GM19240 (cell line): ENCODE measurements around the gene PROX2.

Experiments used
- DNase-seq: peaks from one replicate; pipeline ENCODE4 v3.0.0; 2011; ENCODE audit warnings: low spot score; ENCODE audit not compliant: insufficient read length

PROX2 gene, protein sequence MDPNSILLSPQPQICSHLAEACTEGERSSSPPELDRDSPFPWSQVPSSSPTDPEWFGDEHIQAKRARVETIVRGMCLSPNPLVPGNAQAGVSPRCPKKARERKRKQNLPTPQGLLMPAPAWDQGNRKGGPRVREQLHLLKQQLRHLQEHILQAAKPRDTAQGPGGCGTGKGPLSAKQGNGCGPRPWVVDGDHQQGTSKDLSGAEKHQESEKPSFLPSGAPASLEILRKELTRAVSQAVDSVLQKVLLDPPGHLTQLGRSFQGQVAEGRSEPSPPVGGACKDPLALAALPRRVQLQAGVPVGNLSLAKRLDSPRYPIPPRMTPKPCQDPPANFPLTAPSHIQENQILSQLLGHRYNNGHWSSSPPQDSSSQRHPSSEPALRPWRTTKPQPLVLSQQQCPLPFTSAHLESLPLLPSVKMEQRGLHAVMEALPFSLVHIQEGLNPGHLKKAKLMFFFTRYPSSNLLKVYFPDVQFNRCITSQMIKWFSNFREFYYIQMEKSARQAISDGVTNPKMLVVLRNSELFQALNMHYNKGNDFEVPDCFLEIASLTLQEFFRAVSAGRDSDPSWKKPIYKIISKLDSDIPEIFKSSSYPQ

DNA sequence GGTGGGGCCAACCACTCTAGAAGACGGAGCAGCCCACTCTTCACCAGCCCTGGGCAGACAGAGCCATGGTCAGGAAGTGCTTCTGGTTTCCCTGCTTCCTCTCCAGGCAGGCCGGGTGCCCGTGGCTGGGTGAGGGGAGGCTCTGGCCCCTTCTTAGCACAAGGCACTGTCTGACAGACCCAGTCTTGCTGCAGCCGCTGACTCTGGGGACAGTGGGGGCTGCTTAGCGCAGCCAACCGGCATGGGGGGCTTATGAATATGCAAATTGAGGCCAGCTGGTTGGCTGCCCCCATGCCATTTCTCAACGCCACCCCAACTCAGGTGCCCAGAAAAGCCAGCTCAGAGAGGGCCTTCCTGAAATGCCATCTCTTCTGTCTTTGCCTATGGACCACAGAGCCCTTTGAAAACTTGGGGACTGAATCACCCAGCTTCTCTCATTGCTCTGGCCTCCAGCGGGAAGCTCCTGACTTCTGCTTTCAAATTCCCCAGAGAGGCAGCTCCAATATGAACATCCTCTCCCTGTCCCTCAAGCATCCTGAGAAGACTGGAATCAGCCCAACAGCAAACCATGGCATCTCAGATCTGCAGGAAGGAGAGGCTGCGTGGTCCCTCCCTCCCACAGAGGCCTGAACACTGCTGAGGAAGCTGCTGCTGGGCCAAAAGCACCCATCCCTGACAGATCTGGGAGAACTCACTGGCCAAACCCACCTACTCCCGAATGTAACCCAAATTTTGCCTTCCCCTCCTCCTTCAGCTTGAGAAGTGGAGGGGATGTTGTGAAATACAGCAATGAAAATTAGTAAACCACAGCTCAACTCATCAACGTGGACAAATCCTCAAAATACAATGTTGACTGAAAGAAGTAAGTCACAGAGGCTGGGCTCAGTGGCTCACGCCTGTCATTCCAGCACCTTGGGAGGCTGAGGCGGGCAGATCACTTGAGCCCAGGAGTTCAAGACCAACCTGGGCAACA is at the start of gene PROX2:
Gene PROX2, minus strand, starts transcription at position 205 of the 973 bp plus-strand sequence. CDS start 12,311 bp downstream, outside the sequence.
- no peak for DNase-seq

DNA sequence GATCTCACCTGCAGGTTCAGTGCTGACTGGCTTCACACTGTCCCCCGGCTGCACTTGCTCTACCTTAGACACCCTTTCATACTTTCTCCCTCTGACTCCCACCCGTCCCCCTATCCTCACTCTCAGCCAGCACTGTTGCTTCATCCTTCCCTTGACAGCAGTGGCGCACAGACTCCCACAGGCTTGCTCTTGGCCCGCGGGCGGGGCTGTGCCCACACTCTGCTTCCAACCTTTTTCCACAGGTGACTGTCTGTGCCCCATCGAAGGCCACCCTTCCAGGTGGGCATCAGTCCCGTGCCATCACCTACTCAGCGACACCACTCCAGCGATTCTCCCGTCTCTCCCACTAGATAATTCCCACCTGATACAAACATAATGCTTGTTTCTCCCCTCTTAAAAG is 48.1 kb upstream of the PROX2 start:
- DNase-seq = no peak

DNA sequence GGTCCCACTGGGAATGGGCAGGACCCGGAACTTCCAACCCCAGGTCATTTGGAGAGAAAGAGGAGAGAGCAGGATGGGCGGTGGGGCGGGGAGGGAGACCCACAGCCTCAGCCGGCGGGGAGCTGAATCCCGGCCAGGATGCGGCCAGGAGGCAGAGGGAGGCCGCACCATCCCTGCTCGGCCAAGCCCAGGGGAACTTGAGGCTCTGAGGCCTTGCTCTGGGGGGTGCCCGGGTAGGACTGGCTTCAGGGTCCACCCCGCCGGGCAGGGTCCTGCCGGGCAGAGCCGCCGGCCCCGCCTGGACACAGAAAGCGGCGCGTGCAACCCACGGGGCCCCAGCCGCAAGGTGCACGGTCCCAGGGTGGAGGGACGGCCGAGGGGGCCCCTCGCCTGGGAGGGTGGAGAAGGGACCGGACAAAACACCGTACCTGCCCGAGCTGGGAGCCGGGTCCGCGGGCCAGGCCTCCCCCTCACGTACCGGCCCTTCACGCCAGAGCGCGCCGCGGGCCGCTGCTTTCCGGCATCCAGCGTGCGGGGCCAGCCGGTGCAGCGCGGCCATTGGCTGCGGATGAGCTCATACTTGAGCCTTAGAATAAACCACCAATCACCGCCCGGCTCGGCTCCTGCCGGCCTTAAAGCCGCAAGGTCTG is 46.9 kb upstream of the PROX2 start, which contains the start of gene RPS6KL1:
Gene RPS6KL1, minus strand, starts transcription at position 509 of the 650 bp plus-strand sequence. CDS start 1,719 bp downstream, outside the sequence.
- DNase-seq = peak; percentile 94

DNA sequence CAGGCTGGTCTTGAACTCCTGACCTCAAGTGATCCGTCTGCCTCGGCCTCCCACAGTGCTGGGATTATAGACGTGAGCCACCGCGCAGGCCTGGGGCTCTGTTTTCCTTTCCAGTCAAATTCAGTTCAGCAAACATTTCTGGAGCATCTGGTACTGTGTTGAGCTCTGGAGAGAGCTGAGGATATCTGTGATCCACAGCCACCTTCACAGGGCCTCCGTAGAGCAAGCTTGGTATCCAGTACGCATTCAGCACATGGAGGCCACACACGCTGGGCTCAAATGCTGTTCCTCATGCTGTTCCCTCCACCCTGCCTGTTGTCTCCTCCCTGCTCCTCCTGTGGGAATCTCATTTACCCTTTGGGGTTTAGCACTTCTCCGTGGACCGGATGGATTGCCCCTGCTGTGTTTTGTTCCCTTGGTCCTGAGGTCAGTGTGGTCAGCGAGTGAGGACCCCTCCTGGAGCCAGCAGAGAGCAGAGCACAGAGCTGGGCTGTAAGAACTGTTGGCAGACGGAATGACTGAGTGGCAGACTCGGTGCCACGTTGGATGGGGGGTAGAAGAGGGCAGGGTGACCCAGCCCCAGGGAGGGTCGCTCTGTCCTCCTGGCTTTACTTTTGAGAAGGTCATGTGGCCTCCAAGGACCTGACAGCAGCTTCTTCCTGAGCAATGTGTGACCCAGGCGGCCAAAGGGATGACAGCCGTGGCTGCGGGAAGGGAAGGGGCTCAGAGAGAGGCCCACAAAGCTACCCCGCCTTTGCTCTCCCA is 46.2 kb upstream of the PROX2 start:
- no peak for DNase-seq

DNA sequence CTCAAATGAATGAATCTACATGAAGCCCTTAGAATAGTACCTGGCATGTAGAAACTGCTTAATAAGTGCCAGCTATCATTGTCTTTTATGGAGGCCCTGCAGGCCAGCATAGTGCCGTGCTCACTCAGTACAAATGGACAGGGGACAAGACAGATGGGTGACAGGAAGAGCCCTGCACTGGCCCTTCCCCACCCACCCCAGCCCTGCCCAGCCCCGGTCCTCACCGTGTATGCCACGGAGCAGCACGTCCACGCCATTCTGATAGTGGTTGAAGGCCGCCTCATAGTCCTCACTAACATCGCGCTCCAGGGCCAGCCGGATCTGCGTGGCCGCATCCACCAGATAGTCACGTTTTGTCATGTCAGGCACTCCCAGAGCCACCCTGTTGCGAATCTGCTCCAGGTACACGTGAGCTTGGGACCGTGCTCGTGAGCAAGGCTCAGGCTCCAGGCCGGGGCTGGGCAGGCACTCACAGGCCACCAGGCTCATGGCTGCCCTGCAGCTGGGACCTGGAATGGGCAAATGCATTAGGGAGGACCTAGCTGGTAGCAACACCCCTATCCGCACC is 45.2 kb upstream of the PROX2 start:
- no peak for DNase-seq

DNA sequence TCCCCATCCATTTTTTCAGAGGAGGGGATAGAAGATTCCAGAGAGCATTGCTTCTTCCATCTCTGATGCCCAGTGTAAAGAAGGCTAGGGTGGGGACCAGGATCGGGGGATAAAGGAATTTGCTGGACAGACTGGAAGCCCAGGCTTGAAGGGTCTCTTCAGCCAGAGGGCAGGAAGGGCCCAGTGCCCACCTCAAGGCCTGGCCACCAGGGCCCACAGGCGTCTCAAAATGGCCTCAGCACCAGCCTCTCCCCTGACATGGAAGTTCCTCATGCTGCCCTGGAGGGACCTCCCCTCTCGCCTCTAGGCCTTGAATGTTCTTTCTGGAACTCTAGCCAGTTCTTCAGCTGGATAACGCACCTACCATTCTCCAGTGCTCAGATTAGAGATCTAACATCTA is 44.3 kb upstream of the PROX2 start:
- DNase-seq = no peak

DNA sequence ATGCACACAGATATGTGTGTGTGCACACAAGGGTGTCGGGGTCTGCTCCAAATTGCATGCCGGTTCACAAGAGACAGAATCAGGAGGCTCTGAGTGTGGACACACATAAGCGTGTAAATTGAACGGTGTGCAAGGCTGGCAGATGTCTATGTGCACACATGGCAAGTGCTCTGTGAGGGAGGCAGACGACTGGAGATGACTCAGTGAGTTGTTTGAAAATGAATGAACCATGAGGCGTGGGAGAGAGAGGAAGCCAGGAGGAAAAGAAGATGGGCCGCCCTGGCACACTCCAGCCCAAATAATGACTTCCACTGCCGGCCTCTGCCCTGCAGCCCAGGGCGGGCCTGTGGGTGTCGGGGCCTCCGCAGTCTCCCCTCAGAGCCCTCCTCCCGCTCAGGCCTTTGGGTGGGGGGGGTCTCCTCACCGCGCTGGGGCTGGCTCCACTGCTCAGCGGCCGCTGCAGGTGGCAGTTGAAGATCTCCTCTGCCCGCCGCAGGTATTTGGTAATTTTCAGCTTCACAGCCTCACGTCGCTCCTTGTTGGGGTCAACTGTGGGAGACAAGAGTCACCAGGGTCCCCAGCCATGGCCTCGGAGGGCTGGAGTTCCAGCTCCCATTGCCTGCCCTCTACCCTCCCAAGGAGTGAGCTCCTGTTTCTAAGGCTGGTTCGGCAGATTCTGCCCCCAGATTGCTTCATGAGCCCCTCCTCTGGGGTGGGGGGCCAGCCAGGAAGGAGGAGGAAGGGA is 43.6 kb upstream of the PROX2 start:
- DNase-seq = no peak

DNA sequence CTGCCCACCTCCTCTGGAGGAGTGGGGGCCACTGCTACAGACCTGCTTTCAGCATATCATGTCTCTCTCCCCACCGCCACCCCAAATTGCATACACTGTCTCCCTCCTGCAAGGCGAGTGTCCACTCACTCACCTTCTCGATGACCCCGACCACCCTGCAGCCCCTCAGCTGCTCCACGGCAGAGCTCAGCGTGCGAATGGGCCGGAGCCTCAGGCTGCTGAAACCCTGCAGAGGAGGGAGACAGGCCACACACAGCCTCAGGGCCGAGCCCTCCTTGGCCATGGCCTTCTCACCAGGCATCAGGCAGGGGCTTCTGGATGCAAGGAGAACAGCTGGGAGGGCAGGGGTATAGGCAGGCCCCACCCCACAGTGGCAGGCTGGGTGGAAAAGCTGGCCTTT is 42.4 kb upstream of the PROX2 start:
- DNase-seq = no peak

DNA sequence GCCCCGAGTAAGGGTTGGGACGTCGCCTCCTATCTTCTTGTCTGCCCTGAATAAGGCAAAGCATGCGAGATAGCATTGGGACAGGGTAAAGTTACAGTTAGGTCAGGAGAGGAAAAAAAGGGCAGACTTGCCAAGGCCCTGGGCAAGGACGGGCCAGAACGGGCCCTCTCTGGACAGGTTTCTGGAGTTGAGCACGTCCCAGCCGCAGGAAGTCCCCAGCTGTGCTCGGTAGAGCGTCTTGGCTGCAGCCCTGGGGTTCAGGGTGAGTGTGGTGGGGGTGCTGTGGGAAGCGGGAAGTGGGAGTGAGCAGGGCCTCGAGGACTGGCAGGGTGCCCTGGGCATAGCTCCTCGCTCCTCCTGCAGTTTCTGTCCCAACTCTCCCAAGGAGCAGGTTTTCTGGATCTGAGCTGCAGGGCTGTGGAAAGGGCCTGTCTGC is 41.7 kb upstream of the PROX2 start:
- no peak for DNase-seq

DNA sequence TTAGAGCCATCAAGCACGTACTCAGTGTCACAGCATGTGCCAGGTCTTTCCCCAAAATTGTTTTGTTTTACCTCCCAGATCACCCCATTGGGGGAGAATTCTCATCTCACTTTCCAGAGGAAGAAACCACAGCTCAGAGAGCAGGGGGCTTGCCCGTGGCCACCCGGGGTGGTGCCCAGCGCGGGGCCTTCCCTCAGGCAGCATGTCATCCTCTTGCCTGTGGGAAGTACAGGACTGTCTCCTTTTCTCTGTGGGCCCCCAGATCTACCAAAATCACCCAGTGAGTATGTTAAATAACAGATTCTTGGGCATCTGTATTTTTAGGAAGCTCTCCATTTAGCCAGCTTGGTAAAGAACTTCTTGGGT is 41.2 kb upstream of the PROX2 start:
- DNase-seq = no peak

DNA sequence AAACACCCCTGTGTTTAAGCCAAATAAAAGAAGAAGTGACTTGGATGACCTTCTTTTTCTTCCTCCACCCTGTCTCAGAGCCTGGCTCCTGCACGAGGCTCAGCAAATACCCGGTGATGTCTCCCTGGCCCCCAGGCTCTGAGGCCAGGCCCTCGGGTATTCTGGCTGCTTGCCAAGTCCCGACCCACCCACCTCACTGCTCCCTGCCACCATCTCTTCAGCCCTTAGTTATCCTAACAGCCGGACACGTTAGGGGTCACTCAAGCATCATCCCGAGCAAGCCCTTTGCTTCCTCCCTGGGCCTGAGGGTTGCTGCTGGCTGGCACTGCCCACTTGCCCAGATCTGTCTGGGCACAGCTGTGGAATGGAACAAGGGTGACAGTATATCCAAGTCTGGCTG is 39.9 kb upstream of the PROX2 start:
- no peak for DNase-seq

DNA sequence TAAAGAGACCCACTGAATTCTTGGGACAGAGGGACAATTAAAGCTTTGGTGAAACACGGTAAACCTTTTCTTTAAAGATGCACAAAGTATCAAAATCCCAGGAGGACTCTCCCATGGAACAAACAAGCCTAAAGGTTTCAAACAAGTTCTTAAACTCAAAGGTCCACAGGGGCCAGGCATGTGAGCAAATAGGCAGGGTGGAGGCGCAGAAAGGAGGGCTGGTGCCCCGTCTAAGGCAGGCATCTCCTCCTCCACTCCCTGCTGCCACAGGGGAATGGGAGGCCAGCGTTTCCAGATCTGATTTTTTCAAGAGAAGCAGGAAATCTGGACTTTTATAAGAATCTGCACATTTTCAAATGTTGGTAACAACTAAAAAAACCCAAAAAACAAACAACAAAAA is 39.5 kb upstream of the PROX2 start:
- DNase-seq = no peak

DNA sequence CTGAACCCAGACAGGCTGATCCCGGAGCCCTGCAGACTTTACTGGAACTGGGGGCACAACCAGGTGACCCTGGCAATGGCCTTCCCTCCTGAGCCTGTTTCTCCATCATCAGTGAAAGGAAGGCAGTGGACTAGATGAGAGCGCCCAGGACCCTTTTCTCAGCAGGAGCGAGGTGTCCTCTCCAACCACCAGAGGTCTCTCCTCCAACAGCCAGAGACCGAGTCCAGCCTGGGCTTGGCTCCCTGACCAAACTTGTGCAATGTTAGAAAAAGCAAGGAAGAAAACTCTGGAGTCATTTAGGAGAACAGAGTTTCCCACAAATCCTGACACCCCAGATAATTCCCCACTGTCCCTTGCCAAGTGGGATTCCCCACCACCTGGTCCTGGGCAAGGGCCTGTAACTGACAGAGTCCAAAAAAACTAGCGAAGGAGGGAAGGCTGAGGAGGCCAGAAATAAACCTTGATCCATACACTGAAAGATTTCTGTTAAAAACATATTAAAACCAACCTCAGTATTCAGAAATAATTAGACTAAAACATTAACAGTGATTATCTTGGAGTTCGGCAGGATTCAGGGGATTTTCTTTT is 38.1 kb upstream of the PROX2 start:
- no peak for DNase-seq

DNA sequence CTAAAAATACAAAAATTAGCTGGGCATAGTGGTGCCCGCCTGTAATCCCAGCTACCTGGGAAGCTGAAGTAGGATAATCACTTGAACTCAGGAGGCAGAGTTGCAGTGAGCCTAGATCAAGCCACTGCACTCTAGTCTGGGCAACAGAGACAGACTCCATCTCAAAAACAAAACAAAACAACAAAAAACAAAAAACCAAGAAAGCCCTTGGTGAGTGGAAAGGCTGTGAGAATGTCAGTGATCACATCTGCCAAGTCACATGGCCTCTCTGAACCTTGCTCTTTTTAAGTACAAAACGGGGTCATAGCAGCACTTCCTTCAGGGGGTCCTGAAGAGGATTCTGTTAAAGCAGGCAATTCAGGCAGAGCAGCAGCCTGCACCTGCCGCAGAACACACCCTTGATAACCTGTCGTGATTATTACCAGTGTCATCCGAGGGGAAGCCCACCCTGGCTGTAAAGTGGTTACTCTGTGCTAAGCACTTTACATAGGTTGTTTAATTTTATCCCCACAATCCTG is 37.5 kb upstream of the PROX2 start:
- no peak for DNase-seq

DNA sequence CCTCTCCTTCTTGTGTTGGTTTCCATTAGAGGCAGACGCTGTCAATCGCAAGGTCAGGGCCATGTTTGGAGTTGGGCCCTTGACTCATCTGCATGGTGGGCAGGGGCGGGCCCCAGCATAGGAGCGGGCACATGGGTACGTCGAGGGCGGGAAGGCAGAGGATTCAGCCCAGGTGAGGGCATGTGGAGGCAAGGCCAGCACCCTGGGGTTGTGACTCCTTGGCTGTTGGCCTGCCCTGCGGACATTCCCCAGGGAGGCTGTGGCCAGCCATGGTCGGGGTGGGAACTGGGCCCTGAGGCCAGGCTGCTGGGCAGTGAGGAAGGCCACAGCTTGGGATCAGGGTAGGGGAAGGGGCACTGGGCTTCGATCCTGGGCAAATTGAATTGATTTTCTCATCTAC is 36.9 kb upstream of the PROX2 start:
- DNase-seq = no peak

DNA sequence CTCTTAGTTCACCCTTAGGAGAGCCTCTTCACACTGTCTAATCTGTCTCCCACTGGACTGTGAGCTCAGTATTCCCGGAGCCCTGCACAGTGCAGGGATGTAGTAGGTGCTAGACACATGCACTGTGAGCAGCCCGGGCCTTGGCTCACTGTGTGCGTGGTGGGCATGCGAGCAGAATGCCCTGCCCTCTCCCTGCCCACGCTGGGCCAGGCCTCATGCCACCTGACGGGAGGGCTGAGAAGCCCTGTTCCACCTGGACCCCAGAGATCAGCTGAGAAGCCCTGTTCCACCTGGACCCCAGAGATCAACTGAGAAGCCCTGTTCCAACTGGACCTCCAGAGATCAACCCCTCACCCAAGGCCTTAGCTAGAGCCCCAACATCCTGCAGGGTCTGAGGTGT is 36.2 kb upstream of the PROX2 start:
- DNase-seq = no peak

DNA sequence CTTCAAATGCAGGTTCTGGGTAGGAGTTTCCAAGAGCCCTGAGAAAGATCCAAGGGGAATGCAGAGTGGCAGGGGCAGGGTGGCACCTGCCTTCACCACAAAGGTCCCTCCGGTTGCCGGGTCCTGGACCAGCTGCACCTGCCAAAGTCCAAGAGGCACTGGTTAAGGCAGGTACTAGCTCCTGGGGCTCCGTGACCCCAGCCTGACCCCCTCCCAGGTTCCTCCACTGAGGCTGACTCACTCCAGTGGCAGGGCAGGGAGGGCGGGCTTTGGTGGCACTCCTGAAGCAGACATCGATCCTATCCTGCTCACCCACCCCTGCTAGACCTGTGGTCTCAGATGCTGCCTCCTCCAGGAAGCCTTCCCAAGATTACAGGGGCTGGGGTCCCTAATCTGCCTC is 35.8 kb upstream of the PROX2 start:
- DNase-seq = no peak

DNA sequence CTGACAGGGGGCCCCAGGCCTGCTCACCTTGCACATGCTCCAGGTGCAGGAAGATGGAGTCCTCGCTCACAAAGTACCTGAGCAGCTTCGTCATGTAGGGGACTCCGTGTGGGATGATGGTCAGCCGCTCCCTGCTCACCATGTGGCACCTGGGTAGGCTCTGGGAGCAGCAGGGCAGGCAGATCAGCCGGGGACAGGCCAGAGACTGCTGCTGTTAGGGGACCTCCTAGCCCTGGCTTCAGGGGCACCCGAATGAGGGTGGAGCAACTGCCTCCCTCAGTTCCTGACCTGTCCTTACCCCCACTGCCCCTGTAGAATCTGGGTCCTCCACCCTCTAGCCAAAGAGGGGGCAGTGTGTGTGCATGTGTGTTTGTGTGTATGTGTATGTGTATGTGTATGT is 35.3 kb upstream of the PROX2 start:
- DNase-seq = no peak

DNA sequence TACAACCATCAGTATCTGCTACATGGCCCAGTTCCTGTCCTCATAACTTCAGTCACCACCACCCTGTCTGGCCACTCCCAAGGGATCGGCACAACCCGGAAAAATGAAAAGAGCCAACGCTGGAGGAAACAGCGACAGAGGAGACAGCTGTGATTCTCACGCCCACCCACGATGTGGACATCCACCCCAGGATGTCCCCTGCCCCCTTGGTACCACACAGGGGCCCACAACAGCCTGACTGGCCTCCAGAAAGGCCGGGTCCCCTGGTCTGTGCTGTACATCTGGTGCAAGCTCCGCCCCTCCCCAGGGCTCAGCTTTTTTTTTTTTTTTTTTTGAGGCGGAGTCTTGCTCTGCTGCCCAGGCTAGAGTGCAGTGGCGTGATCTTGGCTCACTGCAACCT is 34.6 kb upstream of the PROX2 start:
- no peak for DNase-seq
